ENCODE results near the gene LRP5. TPM values are rescaled to one million over a fixed set of nuclear protein-coding genes. Genes with fewer than 3 reads are reported as not detected.
"Not testable (repeated sequence)": the region's sequence is repeated elsewhere in the genome, so short reads cannot be mapped to it uniquely, and the experiment has no call there.

The LRP5 gene
- polyA plus RNA-seq, 4 donors: 39.4 to 58.3 (median 44.3) TPM

DNA sequence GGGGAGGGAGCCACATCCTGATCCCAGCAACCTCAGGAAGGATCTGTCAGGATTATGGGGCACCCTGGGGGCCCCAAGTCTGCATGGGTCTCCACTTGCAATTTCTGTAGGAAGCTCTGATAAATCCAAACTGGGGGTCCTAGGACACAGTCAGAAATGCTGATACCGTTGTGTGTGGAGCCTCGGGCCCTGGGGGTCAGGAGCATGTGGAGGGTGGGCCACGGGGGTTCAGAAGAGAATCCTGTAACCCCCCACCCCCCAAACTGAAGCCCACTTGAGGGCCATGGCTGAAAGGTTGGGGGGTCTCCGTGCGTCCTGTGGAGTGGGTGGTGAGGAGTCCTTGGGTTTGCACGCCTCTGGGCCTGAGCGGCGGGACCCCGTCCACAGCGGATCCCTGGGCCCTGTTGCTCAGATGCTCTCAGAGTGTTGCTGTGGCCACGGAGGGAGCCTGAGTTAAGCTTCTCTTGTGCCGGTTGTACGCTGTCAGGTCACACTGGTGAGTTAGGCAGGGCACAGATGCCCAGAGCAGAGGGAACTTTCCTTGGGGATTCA lies 72.2 kb downstream of the LRP5 start:
- no peak for DNase-seq (ENCODE audit: low read depth in 4 of 4, low spot score in 3 of 4)

DNA sequence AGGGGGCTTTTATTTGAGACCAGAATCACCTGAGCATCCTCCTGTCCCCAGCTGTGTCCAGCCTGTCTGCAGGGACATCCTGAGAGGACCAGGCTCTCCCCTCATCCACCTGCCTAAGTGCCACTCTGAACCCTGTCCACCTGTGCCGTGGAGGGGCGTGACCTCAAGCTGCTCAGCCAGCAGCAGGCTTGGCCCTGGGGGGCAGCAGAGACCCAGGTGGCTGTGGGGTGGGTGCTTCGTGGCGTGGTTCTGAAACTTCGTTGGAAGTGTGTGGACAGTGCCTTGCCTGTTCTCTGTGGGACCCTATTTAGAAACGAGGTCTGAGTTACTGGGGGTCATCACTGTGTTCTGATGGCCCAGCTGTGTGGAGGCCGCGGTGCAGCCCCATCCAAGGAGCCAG lies 72.7 kb downstream of the LRP5 start:
- DNase-seq (ENCODE audit: low read depth in 4 of 4, low spot score in 3 of 4): no peak

DNA sequence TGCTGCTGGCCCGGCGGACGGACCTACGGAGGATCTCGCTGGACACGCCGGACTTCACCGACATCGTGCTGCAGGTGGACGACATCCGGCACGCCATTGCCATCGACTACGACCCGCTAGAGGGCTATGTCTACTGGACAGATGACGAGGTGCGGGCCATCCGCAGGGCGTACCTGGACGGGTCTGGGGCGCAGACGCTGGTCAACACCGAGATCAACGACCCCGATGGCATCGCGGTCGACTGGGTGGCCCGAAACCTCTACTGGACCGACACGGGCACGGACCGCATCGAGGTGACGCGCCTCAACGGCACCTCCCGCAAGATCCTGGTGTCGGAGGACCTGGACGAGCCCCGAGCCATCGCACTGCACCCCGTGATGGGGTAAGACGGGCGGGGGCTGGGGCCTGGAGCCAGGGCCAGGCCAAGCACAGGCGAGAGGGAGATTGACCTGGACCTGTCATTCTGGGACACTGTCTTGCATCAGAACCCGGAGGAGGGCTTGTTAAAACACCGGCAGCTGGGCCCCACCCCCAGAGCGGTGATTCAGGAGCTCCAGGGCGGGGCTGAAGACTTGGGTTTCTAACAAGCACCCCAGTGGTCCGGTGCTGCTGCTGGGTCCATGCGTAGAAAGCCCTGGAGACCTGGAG lies 74.1 kb downstream of the LRP5 start:
- no peak for DNase-seq (ENCODE audit: low read depth in 4 of 4, low spot score in 3 of 4)

DNA sequence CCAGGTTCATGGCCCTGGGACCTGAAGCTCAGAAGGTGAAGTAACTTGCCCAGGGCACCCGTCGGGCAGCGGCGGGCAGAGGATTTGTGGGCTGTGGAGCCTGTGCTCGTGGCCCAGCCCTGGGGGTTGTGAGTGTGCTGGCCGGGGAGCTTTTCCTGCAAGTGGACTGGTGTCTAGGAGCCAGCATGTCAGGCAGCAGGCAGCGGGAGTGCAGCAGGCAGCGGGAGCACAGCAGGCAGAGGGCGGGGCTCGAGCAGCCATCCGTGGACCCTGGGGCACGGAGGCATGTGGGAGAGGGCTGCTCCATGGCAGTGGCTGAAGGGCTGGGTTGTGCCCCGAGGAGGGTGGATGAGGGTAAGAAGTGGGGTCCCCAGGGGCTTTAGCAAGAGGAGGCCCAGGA lies 75.4 kb downstream of the LRP5 start:
- no peak for DNase-seq (ENCODE audit: low read depth in 4 of 4, low spot score in 3 of 4)

DNA sequence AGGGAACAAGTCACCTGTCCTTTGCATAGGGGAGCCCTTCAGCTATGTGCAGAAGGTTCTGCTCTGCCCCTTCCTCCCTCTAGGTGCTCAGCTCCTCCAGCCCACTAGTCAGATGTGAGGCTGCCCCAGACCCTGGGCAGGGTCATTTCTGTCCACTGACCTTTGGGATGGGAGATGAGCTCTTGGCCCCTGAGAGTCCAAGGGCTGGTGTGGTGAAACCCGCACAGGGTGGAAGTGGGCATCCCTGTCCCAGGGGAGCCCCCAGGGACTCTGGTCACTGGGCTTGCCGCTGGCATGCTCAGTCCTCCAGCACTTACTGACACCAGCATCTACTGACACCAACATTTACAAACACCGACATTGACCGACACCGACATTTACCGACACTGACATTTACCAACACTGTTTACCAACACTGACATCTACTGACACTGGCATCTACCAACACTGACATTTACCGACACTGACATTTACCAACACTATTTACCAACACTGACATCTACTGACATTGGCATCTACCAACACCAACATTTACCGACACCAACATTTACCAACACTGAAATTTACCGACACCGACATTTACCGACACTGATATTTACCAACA lies 76.3 kb downstream of the LRP5 start:
- no peak for DNase-seq (ENCODE audit: low read depth in 4 of 4, low spot score in 3 of 4)

- DNase-seq (ENCODE audit: low read depth in 4 of 4, low spot score in 3 of 4): no peak
Measured at GRCh38 chr11:68390315-68390714, 77.9 kb downstream of the LRP5 start.

DNA sequence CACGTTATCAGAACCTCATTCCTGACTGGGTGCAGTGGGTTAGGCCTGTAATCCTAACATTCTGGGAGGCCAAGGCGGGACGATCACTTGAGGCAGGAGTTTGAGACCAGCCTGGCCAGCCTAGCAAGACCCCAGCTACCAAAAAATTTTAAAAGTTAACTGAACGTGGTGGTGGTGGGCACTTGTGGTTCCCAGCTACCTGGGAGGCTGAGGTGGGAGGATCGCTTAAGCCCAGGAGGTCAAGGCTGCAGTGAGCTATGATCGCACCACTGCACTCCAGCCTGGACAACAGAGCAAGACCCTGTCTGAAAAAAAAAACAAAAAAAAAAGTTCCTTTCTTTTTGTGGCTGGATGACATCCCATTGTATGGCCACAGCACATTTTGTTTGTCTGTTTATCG lies 80.4 kb downstream of the LRP5 start:
- no peak for DNase-seq (ENCODE audit: low read depth in 4 of 4, low spot score in 3 of 4)

DNA sequence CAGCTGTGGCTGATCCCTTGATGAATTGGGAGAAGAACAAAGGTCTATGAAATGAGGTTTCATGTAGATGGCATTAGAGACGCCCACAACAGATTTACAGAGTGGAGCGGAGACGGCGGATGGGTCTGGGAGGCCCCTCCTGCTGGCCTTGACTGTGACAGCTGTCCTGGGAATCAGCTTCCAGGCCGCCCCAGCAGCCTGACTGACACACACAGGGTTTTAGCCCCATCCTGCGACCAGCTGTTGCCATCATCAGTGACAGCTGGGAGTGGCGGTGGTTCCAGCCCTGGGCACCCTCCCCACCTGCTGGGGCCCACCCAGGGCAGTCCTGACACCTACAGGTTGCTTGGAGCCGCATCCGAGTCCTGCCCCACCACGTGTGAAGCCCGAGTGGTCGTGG lies 84.1 kb downstream of the LRP5 start:
- DNase-seq (ENCODE audit: low read depth in 4 of 4, low spot score in 3 of 4): no peak

- DNase-seq (ENCODE audit: low read depth in 4 of 4, low spot score in 3 of 4): no peak
Measured at GRCh38 chr11:68397256-68397655, 84.9 kb downstream of the LRP5 start.

DNA sequence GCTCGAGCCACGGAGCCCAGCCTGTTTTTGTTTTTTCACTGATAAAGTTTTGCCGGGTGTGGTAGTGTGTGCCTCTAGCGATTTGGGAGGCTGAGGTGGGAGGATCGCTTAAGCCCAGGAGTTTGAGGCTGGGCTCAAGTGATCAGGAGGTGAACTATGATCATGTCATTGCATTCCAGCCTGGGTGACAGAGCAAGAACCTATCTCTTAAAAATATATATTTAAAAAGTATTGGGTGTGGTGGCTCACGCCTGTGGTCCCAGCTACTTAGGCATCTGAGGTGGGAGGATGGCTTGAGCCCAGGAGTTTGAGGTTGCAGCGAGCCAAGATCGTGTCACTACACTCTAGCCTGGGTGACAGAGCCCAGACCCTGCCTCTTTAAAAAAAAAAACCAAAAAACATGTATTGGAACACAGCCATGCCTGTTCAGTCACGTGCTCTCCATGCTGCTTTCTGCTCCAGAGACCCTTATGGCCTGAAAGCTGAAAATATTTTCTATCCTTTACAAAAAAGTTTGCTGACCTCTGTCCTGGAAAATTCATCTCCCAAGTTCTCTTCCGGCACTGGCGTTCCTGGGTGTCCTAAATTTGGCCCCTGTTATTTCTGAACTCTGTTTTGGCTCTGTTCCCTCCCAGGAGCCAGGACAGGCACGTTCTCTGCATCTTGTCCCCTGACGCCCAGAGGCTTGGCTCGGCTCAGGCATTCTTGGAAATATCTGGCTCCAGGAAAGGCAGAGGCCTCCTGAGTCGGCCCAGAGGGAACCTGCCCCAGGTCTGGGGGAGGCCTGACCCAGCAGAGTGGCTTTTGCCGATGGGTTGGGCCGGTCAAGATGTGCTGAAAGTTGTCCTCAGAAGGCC lies 86.8 kb downstream of the LRP5 start:
- peak in 1 of 4 donors; percentile 10 for DNase-seq (ENCODE audit: low read depth in 4 of 4, low spot score in 3 of 4)

DNA sequence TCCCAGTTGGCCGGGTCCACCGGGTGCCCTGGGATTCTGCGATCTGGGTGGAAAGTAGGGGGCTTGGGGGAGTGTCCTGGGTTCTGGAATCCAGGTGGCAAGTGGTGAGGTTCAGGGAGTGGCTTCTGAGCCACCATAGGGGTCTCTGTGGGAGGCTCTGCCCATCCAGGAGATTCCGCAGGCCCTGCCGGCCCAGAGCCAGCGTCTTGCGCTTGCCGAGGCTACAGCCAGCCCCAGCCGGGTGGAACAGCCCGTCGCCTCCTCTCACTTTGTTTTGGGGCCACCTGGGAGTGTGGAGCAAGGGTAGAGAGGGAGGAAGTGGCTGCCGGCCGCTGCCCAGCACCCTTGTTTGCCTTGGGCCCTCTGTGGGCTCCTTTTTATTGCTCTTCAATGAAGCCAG lies 87.5 kb downstream of the LRP5 start:
- DNase-seq (ENCODE audit: low read depth in 4 of 4, low spot score in 3 of 4): no peak

- DNase-seq (ENCODE audit: low read depth in 4 of 4, low spot score in 3 of 4): not testable (repeated sequence)
Measured at GRCh38 chr11:68400584-68400983, 88.2 kb downstream of the LRP5 start.

DNA sequence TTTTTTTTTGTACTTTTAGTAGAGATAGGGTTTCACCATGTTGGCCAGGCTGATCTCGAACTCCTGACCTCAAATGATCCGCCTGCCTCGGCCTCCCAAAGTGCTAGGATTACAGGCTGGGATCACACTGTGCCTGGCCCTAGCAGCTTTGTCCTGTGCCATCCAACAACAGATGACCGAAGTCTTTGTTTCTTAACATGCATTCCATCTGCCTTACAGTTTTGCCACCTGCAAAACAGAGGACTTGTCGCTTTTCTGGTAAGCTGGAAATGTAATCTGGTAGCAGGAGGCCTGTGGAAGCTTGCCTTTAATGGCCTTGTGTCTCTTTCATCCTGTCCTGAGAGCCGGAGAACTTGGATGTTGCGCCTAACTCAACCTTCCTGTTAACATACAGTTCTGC lies 89.5 kb downstream of the LRP5 start:
- DNase-seq (ENCODE audit: low read depth in 4 of 4, low spot score in 3 of 4): no peak

DNA sequence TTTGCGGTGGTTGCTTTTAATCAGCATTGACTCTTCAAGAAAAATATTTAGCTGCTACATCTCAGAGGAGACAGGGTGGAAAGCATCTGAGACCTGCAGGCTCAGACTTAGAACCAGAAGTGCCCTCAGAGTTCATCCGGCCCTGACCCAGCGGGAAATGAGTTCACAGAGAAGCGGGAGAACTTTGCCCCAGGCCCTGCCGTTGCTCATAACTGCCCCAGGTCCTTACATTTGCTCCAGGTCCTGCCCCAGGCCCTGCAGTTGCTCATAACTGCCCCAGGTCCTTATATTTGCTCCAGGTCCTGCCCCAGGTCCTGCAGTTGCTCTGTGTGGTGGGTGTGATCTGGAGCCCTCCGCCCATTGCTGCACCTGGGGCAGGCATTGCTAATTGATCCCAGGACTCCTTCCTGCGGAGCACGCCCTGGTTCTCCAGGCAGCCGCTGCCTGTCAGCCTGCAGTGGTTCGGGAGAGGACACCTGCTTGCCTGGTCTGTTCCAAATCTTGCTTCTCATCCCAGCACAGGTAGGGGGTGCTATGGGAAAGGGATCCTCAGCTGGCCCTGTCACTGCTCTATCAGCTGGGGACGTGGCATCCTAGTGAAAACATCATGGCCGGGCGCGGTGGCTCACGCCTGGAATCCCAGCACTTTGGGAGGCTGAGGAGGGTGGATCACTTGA lies 90.1 kb downstream of the LRP5 start:
- no peak for DNase-seq (ENCODE audit: low read depth in 4 of 4, low spot score in 3 of 4)

GRCh38 chr11:68403424-68403823 lies 91.0 kb downstream of the LRP5 start:
- no peak for DNase-seq (ENCODE audit: low read depth in 4 of 4, low spot score in 3 of 4)

DNA sequence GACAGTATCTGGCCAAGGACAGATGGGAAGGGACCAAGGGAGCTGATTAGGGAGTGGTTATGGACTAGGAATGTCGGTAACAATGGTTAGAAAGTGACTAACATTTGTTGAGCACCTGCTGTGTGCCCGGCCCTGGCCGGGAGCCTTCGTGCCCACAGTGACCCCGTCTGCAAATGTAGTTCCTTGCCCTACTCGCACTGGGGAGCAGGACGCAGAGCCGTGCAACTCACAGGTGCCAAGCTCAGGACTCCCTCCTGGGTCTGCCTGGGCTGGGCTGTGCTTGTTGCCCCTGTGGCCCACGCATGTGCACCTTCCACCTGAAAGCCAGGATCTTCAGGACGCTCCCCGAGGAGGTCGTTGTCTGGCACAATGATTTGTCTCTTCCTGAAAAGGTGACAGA lies 91.4 kb downstream of the LRP5 start:
- no peak for DNase-seq (ENCODE audit: low read depth in 4 of 4, low spot score in 3 of 4)

GRCh38 chr11:68406324-68407313 lies 94.2 kb downstream of the LRP5 start:
- DNase-seq (ENCODE audit: low read depth in 4 of 4, low spot score in 3 of 4): no peak

DNA sequence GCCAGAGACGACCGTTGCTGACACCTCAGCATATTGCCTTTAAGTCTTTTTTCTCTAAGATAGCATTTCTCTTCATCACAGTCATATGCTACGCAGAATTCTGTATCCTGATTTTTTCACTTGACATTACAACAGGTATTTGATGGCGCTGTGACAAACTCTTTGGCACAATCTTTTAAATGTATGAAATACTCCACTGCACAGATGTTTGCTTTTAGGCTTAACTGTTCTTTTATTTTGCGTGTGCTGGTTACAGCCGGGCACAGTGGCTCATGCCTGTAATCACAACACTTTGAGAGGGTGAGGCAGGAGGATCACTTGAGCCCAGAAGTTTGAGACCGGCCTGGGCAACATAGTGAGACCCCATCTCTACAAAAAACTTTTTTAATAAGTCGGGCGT lies 96.1 kb downstream of the LRP5 start:
- no peak for DNase-seq (ENCODE audit: low read depth in 4 of 4, low spot score in 3 of 4)

DNA sequence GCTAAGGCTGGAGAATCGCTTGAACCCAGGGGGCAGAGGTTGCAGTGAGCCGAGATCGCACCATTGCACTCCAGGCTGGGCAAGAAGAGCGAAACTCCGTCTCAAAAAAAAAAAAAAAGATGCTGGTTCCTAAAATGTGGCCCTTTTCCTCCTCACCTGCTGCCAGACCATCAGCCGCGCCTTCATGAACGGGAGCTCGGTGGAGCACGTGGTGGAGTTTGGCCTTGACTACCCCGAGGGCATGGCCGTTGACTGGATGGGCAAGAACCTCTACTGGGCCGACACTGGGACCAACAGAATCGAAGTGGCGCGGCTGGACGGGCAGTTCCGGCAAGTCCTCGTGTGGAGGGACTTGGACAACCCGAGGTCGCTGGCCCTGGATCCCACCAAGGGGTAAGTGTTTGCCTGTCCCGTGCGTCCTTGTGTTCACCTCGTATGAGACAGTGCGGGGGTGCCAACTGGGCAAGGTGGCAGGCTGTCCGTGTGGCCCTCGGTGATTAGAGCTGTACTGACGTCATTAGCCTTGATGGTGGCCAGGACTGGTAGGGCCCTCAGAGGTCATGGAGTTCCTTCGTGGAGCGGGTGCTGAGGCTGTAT lies 97.5 kb downstream of the LRP5 start:
- DNase-seq (ENCODE audit: low read depth in 4 of 4, low spot score in 3 of 4): no peak
